NCI-H187 (cell line): Measurements from ENCODE around the gene RAB9B.
A peak's percentile ranks its signal among the peaks of the same experiment; 100 is the strongest.
"Not testable (repeated sequence)": the region's sequence is repeated elsewhere in the genome, so short reads cannot be mapped to it uniquely, and the experiment has no call there.

ENCODE experiments used
- DNase-seq, 2 experiments: peaks; one replicate each; lab custom pipeline; 2025; lab: John Stamatoyannopoulos, UW

Gene RAB9B, protein sequence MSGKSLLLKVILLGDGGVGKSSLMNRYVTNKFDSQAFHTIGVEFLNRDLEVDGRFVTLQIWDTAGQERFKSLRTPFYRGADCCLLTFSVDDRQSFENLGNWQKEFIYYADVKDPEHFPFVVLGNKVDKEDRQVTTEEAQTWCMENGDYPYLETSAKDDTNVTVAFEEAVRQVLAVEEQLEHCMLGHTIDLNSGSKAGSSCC

DNA sequence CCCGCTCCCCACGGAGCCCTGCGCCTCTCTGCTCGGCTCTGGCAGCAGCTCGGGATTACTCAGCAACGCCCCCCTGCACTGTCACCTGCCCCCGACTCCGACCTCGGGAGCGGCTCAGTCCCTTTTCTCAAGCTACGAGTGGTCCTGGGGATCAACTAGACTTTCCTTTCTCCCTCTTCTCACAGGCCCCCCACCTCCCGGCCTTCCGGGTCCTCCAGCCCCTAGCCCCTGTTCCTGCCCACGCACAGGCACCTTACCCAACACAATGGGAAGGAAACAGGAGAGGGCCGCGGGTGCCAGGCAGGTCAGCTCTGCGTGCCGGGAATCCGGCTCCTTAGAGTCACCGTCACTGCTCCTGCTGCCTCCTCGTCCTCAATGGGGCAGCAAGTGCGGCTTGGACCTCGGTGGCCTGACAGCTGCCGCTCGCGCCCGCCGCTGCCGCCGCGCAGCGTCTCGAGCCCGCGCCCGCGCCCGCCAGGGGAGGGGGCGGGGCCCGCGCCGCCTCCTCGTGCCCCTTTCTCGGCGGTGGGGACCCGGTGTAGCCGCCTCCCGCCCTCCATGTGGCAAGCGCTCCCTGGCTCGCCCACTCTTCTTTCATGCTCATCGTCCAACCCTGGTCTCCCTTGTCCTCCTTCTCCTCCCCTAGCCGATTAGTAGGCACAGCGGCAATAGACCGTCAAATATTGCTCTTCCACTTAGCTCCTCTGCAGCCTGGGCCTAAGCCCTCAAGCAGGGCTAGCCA lies at the start of gene RAB9B:
Gene RAB9B, minus strand, starts transcription at position 455 of the 742 bp plus-strand sequence. CDS start 6,473 bp downstream, outside the sequence.
- peak; percentile 19 to 45 for DNase-seq

DNA sequence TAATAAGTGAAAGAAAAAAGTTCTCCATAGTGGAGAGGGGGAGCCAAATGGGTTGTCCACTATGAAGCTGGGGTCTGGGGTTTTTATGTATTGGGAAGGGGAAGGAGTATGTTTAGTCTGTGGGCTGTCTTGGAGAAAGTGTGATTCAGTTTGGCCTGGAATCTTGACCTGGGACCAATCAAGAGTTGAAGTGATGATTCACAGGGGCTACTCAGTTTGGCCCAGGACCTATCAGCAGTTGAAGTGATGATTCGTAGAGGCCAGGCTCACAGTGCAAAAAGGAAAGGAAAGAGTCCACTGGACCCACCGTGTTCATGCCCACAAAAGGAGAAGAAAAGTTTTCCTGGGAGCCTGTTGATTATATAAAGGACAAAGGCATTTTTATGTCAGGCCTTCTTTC lies 47.3 kb upstream of the RAB9B start:
- no peak for DNase-seq

DNA sequence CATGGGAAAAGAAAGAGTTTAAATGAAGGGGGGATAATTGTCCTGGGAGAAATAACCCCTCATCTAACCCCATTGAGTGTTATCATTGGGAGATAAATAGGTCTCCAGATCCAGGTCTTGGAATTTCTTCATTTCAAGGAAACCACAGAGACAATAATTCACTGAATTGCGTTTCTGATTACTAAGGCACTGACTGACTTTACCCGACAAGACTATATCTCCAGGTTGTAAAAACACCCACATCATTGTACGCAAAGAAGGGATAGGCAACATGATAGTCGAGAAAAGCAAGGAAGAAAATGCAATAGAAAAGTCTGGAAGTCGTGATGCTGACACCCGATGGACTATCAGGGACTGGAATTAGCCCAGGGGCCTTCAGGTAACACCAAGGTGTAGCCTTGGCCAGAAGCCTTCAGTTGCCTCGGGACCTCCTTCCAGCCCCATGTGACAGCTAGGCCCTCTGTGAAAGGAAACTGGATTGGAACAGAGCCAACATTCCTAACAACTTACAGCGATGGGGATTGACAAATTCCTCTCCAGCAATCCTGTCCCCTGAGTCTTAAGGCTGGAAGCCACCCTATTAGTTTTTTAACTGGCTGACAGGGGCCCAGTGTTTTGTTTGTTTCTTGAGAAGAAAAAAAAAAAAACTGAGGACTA lies 46.5 kb upstream of the RAB9B start:
- no peak for DNase-seq

GRCh38 chrX:103877571-103877970 lies 45.5 kb upstream of the RAB9B start:
- no peak for DNase-seq

GRCh38 chrX:103864886-103865534 lies 33.0 kb upstream of the RAB9B start:
- no peak for DNase-seq

GRCh38 chrX:103864149-103864548 lies 32.1 kb upstream of the RAB9B start:
- no peak for DNase-seq

- no peak for DNase-seq
Measured at GRCh38 chrX:103861200-103861599, 29.1 kb upstream of the RAB9B start.

DNA sequence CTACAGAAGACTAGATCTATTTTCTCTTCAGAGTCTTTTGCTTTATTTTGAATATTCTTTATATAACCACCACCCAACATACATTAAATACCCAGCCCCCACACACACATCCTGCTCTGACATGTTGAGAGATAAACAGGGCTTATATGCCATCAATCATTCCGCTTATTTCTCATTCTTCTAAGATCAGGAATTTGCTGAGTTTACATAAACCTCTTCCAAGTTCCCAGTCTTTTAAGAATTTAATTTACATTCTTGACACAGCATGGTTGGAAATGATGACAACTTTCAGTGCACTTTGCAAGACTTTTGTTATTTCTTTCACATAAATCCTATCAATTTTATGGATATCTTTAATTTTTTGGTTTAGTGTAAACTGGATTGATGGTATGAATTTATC lies 17.5 kb upstream of the RAB9B start:
- DNase-seq, result no peak

DNA sequence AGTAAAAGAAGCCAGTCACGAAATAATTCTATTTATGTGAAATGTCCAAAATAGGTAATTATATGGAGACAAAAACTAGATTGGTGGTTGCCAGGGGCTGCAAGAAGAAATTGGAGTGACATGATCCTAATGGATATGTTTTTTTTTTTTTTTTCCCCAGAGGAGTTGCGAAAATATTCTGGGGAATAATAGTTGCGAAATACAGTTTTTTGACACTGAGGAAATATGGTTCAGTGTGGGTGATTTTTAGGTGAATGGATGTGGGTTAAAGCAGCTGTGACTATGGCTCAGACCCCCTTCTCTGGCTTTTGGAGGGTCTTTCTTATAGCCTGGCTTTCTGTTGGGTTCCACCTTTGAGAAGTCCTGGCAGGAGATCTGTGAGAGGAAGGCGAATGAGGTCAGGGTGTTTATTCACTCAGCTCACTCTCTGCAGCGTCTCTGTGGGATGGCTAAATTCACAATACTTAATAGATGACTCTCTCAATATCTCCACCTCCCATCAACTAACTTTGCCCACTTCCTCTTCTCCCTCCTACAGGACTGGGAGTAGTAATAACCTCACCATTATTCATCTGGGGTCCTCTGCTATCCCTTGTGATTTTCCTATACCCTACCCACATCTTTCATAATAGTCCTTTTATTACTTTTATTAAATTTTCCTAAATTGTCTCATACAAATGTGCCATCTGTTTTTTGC lies 15.3 kb upstream of the RAB9B start:
- DNase-seq, result no peak

- no peak for DNase-seq
Measured at GRCh38 chrX:103846386-103846785, 14.3 kb upstream of the RAB9B start.

GRCh38 chrX:103845165-103845653 lies 13.2 kb upstream of the RAB9B start:
- peak in 1 of 2 experiments; percentile 1 for DNase-seq

DNA sequence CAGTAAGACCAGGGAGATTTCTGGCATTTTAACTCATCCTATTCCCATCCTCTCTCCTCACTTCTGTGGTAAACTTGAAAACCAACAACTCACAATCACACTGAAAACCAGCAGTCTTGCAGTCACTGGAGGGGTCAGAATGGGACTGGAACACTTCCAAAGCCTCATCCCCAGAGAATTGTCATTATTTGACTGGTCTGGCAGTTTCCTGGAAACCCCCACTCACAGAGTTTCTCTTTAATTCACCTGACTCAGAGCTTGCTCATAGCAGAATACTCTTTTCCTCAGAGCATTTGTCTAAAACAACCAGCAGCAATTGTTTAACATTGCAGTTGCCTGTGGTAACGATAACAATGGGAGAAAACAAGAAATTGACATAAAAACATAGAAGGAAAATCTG lies 7.3 kb upstream of the RAB9B start:
- no peak for DNase-seq

GRCh38 chrX:103831342-103831802 lies 685 bp downstream of the RAB9B start:
- DNase-seq, result peak in 1 of 2 experiments; percentile 54

DNA sequence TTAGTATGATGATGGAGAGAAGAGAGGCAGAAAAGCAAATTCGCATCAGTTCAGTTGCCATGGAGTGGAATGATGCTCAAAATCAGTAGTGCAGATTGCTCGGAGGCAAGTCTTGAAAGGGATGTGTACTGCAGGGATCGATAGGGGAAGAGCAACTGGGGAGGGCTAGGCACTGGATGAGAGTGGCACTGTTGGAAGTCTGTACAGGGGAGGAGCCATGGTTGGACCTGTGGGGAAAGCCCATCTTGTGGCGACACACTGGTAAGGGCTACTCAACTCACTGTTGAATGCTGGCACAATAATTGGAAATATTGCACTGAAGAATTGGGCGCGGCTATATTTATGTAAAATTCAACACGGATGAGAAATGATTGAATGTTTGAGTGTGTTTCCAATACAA lies 1.2 kb downstream of the RAB9B start:
- DNase-seq, result no peak

DNA sequence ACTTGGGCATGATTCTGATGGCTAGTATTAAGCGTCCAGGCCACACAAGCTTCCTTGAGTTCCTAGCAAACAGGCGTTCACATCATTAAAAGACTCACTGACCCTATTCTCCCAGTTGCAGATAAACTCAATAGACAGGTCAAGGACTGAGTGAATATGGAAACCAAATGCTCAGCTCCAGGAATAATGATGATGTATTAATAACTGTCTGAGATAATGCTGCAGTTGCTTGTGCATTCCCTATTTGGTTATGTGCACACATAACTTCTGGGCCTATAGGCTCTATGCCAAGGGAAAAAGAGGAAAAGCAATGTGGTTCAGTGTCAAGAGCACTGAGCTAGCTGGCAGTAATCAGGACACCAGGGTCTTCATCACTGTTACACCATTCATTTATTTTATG lies 3.5 kb downstream of the RAB9B start:
- DNase-seq, result no peak

GRCh38 chrX:103825881-103826280 lies 6.2 kb downstream of the RAB9B start:
- no peak for DNase-seq

DNA sequence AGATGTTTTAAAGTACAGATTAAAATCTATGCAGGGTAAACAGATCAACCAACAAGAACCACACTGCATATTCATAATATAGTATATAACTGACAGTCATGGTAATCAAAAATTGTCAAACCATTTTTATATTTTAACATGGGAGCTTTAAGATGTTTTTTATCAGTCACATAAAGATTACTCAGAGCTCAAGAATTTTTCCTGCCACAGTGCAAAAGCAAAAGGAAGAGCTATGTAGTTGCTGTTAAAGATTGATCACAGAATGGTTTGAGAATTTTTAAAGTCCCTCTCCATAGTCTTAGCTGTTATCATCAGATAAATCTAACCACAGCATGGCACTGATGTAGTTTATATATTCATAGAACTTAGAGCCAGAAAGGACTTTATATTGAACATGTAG lies 8.5 kb downstream of the RAB9B start:
- no peak for DNase-seq

GRCh38 chrX:103820802-103821201 lies 11.3 kb downstream of the RAB9B start:
- not testable (repeated sequence) for DNase-seq

DNA sequence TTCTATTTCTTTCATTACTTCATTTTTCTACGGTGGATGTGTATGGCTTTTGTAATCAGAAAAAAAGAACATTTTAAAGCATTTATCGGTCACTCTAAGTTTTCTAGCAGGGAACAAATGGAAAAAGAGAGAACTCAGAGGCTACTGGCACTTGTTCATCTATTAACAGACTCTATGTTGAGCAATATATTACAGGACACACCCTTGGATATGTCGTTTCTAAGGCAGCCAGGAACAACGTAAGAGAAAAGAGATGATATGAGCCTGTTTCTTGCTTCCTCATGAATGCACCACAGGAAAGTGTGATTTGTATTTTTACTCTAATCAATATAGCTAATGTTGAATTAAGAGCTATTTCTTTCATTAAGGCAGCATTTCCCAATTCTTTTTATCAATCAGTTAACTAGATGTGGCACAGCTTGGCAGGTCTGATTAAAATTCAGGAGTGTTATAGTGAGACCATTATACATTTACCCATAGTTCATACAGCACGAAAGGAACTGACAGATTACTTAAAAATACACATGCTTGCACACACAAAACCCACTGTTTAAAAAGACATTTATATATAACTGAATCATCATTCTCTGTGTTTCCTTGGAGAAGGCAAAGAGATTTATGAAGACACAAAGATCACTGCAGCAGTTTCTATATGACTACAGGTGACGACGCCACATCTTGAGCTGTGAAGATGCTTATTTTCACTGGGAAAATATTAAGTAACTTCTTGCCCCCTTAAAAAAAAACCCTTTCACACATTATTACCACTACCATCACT lies 13.0 kb downstream of the RAB9B start:
- no peak for DNase-seq

GRCh38 chrX:103817502-103817901 lies 14.6 kb downstream of the RAB9B start:
- DNase-seq, result peak; percentile 16 to 27

DNA sequence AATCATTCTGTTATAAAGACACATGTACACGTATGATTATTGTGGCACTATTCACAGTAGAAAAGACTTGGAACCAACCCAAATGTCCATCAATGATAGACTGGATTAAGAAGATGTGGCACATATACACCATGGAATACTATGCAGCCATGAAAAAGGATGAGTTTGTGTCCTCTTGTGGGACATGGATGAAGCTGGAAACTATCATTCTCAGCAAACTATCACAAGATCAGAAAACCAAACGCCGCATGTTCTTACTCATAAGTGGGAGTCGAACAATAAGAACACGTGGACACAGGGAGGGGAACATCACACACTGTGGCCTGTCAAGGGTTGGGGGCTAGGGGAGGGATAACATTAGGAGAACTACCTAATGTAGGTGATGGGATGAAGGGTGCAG lies 15.0 kb downstream of the RAB9B start:
- not testable (repeated sequence) for DNase-seq
